GM12873 (cell line): ENCODE data around the gene RALGPS1.

ENCODE experiments used
- TF ChIP-seq, protein P1 (sequence below): IDR thresholded peaks from 2 replicates; pipeline ENCODE4 v1.5.1; 2012; ENCODE audit warnings: low read depth, mild to moderate bottlenecking, moderate library complexity, low read length, control low read depth; ENCODE audit not compliant: insufficient read depth; ENCODE audit errors: missing control alignments

The RALGPS1 gene

GRCh38 chr9:126886897-126887296 is 27.7 kb upstream of the RALGPS1 start:
- TF ChIP-seq, protein P1, sequence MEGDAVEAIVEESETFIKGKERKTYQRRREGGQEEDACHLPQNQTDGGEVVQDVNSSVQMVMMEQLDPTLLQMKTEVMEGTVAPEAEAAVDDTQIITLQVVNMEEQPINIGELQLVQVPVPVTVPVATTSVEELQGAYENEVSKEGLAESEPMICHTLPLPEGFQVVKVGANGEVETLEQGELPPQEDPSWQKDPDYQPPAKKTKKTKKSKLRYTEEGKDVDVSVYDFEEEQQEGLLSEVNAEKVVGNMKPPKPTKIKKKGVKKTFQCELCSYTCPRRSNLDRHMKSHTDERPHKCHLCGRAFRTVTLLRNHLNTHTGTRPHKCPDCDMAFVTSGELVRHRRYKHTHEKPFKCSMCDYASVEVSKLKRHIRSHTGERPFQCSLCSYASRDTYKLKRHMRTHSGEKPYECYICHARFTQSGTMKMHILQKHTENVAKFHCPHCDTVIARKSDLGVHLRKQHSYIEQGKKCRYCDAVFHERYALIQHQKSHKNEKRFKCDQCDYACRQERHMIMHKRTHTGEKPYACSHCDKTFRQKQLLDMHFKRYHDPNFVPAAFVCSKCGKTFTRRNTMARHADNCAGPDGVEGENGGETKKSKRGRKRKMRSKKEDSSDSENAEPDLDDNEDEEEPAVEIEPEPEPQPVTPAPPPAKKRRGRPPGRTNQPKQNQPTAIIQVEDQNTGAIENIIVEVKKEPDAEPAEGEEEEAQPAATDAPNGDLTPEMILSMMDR: no peak

DNA sequence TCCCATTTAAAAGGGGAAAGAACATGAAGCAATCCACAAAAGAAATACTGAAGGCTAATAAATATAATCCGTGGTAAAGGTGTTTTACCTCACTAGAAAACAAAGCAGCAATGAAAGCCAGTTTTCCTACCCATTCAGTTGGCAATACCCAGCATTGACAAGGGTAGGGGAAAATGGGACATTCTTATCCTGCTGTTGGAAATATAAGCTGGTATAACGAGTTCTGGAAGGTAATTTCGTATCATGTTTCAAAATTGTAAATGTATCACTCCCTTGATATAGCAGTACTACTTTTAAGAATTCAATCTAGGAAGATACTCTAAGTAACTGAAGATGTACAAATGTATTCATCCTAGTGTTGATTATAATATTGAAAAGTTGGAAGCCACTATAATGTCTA is 22.9 kb upstream of the RALGPS1 start:
- TF ChIP-seq, protein P1: no peak

GRCh38 chr9:126893079-126893478 is 21.5 kb upstream of the RALGPS1 start:
- TF ChIP-seq, protein P1: no peak

DNA sequence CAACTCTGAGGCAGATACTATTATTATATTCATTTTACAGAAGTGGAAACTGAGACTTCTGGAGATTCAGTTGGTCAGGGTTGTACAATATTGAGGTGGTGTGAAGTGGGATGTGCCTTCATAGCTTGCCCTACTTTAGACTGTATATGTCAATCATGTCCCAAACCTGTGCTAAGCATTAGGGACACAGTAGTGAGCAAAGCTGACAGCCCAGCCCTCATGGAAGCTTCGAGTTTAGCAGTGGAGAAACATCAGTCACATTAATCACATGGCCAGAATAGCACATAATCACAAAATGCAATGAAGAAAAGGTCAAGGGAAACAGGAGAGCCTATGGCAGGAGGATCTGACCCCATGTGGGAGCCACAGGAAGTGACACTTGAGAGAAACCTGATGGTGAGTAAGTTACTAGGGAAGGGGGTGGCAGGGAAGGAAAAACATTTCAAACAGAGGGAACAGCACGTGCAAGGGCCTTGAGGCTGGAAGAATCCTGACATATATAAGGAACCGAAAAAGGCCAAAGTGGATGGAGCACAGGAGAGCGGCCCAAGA is 20.5 kb upstream of the RALGPS1 start:
- TF ChIP-seq, protein P1: no peak

GRCh38 chr9:126902210-126902609 is 12.4 kb upstream of the RALGPS1 start:
- TF ChIP-seq, protein P1: no peak

GRCh38 chr9:126904586-126904985 is 10.0 kb upstream of the RALGPS1 start:
- TF ChIP-seq, protein P1: no peak

- TF ChIP-seq, protein P1: no peak
Measured at GRCh38 chr9:126906091-126906490, 8.5 kb upstream of the RALGPS1 start.
